IPS-15b (cell line): ENCODE results near the gene CST9L.

Experiments
- H3K27me3 ChIP-seq: one replicate; pipeline ENCODE4 v1.6.1; 2013; ENCODE audit warnings: low read length; ENCODE audit not compliant: control insufficient read depth, insufficient read depth
- H3K36me3 ChIP-seq: one replicate; pipeline ENCODE4 v1.6.1; 2013; ENCODE audit warnings: low read length; ENCODE audit not compliant: control insufficient read depth, insufficient read depth
- H3K4me1 ChIP-seq: one replicate; pipeline ENCODE4 v1.6.1; 2013; ENCODE audit warnings: mild to moderate bottlenecking, low read length; ENCODE audit not compliant: control insufficient read depth, insufficient read depth
- H3K4me3 ChIP-seq: one replicate; pipeline ENCODE4 v1.5.1; 2013; ENCODE audit warnings: low read depth, low read length
- H3K9ac ChIP-seq: one replicate; pipeline ENCODE4 v1.6.1; 2013; ENCODE audit warnings: low read depth, mild to moderate bottlenecking, low read length
- H3K9me3 ChIP-seq: one replicate; pipeline ENCODE4 v1.6.1; 2013; ENCODE audit warnings: mild to moderate bottlenecking, low read length; ENCODE audit not compliant: control insufficient read depth, insufficient read depth

Gene CST9L

GRCh38 chr20:23568320-23568970 is at the start of gene CST9L:
Gene CST9L (minus strand): TSS chr20:23568484. CDS start chr20:23568450, 34 bp downstream.
- no peak within 1 kb of the TSS for H3K9ac ChIP-seq
- no peaks in the 10 kb centered on the region for H3K27me3 ChIP-seq
- H3K4me3 ChIP-seq = no peak within 1 kb of the TSS
- H3K9me3 ChIP-seq = no peaks in the 10 kb centered on the region
- H3K4me1 ChIP-seq = no peaks in the 10 kb centered on the region
- no peaks in the 10 kb centered on the region for H3K36me3 ChIP-seq

DNA sequence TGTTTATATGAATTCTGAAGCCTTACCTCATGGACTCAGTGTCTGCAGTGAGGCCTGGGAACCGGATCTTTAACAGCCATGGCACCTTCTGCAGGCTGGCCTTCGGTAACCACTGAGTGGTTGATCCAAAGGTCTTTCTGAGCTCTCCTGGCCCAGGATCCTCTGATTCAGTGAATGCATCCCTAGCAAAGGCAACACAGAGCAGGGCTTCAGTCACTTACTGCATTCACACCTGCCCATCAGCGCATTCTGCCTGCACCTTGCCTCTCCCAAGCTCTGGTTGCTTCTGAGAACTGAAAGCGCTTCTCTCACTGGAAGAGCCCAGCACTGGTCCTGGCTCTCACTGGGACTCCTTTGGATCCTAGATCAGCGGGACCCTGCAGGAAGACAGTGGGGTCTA is 45.9 kb upstream of the CST9L start:
- Histone ChIP-seq H3K36me3 (no peaks in the 10 kb centered on the region), H3K9ac (no peak overlapping the region), H3K4me3 (no peak overlapping the region), H3K27me3 (no peaks in the 10 kb centered on the region), H3K9me3 (no peaks in the 10 kb centered on the region), H3K4me1 (peaks cover 2% of the 10 kb centered on the region)

DNA sequence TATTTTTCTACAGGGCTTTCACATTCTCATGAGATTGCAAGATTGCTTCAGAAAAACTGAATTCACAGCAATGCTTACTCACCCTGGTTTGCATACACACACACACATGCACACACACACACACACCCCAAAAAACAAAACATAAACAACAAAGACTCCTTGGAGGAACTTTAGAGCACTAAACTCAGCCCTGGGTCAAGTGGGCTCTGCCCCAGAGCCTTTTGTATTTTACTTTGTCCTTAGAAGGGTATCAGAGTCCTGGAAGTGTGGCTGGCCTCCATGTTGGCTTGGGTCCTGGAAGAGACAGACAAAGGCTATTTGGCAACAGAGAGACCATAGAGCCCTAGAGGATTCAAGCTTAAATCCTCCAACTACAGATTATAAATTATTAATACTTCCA is 45.4 kb upstream of the CST9L start:
- Histone ChIP-seq H3K9me3 (no peaks in the 10 kb centered on the region), H3K9ac (no peak overlapping the region), H3K4me3 (no peak overlapping the region)

DNA sequence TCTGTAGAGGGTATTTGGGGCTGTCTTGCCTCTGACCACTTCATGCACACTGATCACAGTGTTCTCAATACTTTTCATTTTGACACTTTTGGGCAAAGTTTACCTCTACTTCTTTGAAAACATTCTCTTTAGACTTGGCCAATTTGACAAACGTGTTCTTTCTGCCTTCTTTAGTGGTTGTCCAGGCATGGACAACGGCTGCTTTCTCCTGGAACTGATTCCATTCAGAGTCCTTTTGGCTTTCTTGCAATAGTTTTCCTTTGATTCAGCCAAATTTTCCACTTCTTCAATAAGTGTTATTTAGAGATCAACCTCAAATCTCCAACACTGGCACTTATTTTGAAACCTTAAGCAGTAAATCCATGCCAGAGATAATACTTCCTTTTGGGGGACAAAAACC is 44.1 kb upstream of the CST9L start:
- H3K4me3 ChIP-seq = no peak overlapping the region
- H3K4me1 ChIP-seq = peaks cover 2% of the 10 kb centered on the region
- H3K9ac ChIP-seq = no peak overlapping the region
- H3K27me3 ChIP-seq = no peaks in the 10 kb centered on the region
- H3K9me3 ChIP-seq = no peaks in the 10 kb centered on the region
- no peaks in the 10 kb centered on the region for H3K36me3 ChIP-seq

More for the DNA sequence above, 45.4 kb upstream of the CST9L start:
- H3K36me3 ChIP-seq = no peaks in the 10 kb centered on the region
- peaks cover 2% of the 10 kb centered on the region for H3K4me1 ChIP-seq
- H3K27me3 ChIP-seq = no peaks in the 10 kb centered on the region

GRCh38 chr20:23609486-23610109 is 41.3 kb upstream of the CST9L start:
- Histone ChIP-seq H3K36me3 (no peaks in the 10 kb centered on the region), H3K9ac (no peak overlapping the region), H3K27me3 (peaks cover 9% of the 10 kb centered on the region), H3K4me1 (peaks cover 2% of the 10 kb centered on the region), H3K9me3 (no peaks in the 10 kb centered on the region), H3K4me3 (no peak overlapping the region)

GRCh38 chr20:23608251-23608846 is 40.1 kb upstream of the CST9L start:
- H3K4me3 ChIP-seq = no peak overlapping the region

GRCh38 chr20:23607497-23608245 is 39.4 kb upstream of the CST9L start:
- Histone ChIP-seq H3K9me3 (no peaks in the 10 kb centered on the region), H3K4me1 (peaks cover 2% of the 10 kb centered on the region), H3K36me3 (no peaks in the 10 kb centered on the region), H3K27me3 (peaks cover 10% of the 10 kb centered on the region), H3K4me3 (no peak overlapping the region), H3K9ac (no peak overlapping the region)

More at GRCh38 chr20:23608251-23608846, 40.1 kb upstream of the CST9L start:
- no peaks in the 10 kb centered on the region for H3K36me3 ChIP-seq
- peaks cover 2% of the 10 kb centered on the region for H3K4me1 ChIP-seq
- no peak overlapping the region for H3K9ac ChIP-seq
- H3K9me3 ChIP-seq = no peaks in the 10 kb centered on the region
- H3K27me3 ChIP-seq = peaks cover 10% of the 10 kb centered on the region

- Histone ChIP-seq H3K27me3 (peaks cover 10% of the 10 kb centered on the region), H3K9ac (no peak overlapping the region)
Observed at GRCh38 chr20:23606652-23607049, 38.4 kb upstream of the CST9L start.

GRCh38 chr20:23605867-23606651 is 37.8 kb upstream of the CST9L start, which contains the start of gene CST9:
Gene CST9 (minus strand): TSS chr20:23605917. CDS start chr20:23605864, 53 bp downstream.
- Histone ChIP-seq H3K4me1 (peaks cover 2% of the 10 kb centered on the region), H3K9me3 (no peaks in the 10 kb centered on the region)

More at GRCh38 chr20:23606652-23607049, 38.4 kb upstream of the CST9L start:
- Histone ChIP-seq H3K4me1 (peaks cover 2% of the 10 kb centered on the region), H3K36me3 (no peaks in the 10 kb centered on the region), H3K4me3 (no peak overlapping the region), H3K9me3 (no peaks in the 10 kb centered on the region)

DNA sequence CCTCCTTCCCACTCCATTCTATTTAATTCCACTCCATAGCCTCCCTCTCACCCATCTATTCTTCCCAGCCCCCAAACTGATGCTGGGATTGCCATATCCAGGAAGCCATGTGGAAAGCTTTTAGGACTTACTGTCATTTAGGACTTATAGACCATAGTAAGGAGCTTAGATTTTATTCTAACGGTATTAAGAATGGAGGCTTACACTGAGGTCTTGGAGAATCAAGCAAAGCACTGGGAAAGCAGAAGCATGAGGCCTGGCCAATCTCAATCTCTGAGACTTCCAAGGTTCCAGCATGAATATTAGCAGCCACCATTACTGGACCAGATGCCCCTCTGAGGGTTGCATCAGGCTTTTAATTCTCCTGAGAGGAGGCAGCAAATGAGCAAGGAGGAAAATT is 36.0 kb upstream of the CST9L start:
- peaks cover 10% of the 10 kb centered on the region for H3K27me3 ChIP-seq
- no peaks in the 10 kb centered on the region for H3K4me1 ChIP-seq
- H3K9me3 ChIP-seq = no peaks in the 10 kb centered on the region

More at GRCh38 chr20:23605867-23606651, 37.8 kb upstream of the CST9L start, which contains the start of gene CST9:
- Histone ChIP-seq H3K9ac (no peak within 1 kb of the TSS), H3K36me3 (no peaks in the 10 kb centered on the region), H3K4me3 (no peak within 1 kb of the TSS), H3K27me3 (peaks cover 10% of the 10 kb centered on the region)

DNA sequence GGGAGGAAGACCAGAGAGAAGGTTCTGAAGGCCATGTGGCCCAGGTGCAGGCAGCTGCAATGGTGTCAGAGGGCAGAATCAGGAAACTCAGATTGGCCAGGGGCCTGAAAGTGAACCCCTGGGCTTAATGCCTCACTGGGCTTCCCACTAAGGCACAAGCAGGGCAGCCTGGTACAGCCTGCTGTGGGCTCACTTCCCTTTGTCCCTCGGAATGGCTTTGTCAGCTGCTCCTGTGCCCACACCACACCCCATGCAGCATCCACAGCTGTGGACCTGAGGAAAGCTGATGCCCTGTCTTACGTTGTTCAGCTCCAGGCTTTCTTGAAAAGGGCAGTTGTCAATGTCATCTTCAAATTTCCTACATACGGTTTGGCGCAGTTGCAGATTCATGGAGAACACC is 35.0 kb upstream of the CST9L start:
- Histone ChIP-seq H3K27me3 (peaks cover 10% of the 10 kb centered on the region), H3K36me3 (no peaks in the 10 kb centered on the region), H3K4me1 (no peaks in the 10 kb centered on the region), H3K4me3 (no peak overlapping the region), H3K9me3 (no peaks in the 10 kb centered on the region), H3K9ac (no peak overlapping the region)

More for the DNA sequence above, 36.0 kb upstream of the CST9L start:
- no peaks in the 10 kb centered on the region for H3K36me3 ChIP-seq
- H3K9ac ChIP-seq = no peak overlapping the region
- H3K4me3 ChIP-seq = no peak overlapping the region
